Neural progenitor cell (in vitro differentiated cells): Measurements from ENCODE around the gene COL21A1. TPM values are rescaled to one million over a fixed set of nuclear protein-coding genes. Genes with fewer than 3 reads are reported as not detected.
"Not testable (repeated sequence)": the region's sequence is repeated elsewhere in the genome, so short reads cannot be mapped to it uniquely, and the experiment has no call there.

Experiments used
- DNase-seq: peaks from one replicate; pipeline ENCODE4 v3.0.0-alpha.2; 2016; ENCODE audit warnings: low spot score
- H2AFZ ChIP-seq: fragments of 200-600 bp; sonication (generic); replicated peaks from 2 replicates; pipeline ENCODE4 v1.6.1; 2016; ENCODE audit warnings: antibody characterized with exemption
- H3F3A ChIP-seq: fragments of 200-600 bp; sonication (generic); 2 replicates; pipeline ENCODE4 v1.6.1; 2016; ENCODE audit warnings: antibody characterized with exemption, low read depth
- H3K27ac ChIP-seq: fragments of 200-600 bp; sonication (generic); 2 replicates; pipeline ENCODE4 v1.5.1; 2016; ENCODE audit warnings: mild to moderate bottlenecking
- H3K27me3 ChIP-seq: fragments of 200-600 bp; sonication (generic); 2 replicates; pipeline ENCODE4 v1.6.1; 2016; ENCODE audit warnings: mild to moderate bottlenecking, moderate library complexity
- H3K36me3 ChIP-seq: fragments of 200-600 bp; sonication (generic); 2 replicates; pipeline ENCODE4 v1.5.1; 2016
- H3K4me1 ChIP-seq: fragments of 200-600 bp; sonication (generic); 2 replicates; pipeline ENCODE4 v1.6.1; 2016; ENCODE audit warnings: mixed run types
- H3K4me2 ChIP-seq: fragments of 200-600 bp; sonication (generic); 2 replicates; pipeline ENCODE4 v1.6.1; 2016
- H3K4me3 ChIP-seq: fragments of 200-600 bp; sonication (generic); 2 replicates; pipeline ENCODE4 v1.5.1; 2016
- H3K79me2 ChIP-seq: fragments of 200-600 bp; sonication (generic); 2 replicates; pipeline ENCODE4 v1.6.1; 2016; ENCODE audit warnings: low read depth
- H3K9ac ChIP-seq: fragments of 200-600 bp; sonication (generic); 2 replicates; pipeline ENCODE4 v1.6.1; 2016
- H3K9me3 ChIP-seq: fragments of 200-600 bp; sonication (generic); 2 replicates; pipeline ENCODE4 v1.5.1; 2016; ENCODE audit warnings: low read depth
- H4K20me1 ChIP-seq: fragments of 200-600 bp; sonication (generic); 2 replicates; pipeline ENCODE4 v1.6.1; 2016; ENCODE audit warnings: low read depth
- H3K27ac Mint-ChIP-seq: 3 replicates; pipeline ENCODE4 v1.8.0; 2021; ENCODE audit warnings: mixed read lengths
- H3K27me3 Mint-ChIP-seq: 2 replicates; pipeline ENCODE4 v1.8.0; 2022; ENCODE audit warnings: low read depth, mild to moderate bottlenecking, inconsistent platforms, moderate library complexity, mixed read lengths; ENCODE audit not compliant: insufficient read depth
- H3K36me3 Mint-ChIP-seq: 3 replicates; pipeline ENCODE4 v1.8.0; 2021; ENCODE audit warnings: mixed read lengths
- H3K4me1 Mint-ChIP-seq: 3 replicates; pipeline ENCODE4 v1.8.0; 2021; ENCODE audit warnings: mixed read lengths
- H3K4me3 Mint-ChIP-seq: 3 replicates; pipeline ENCODE4 v1.8.0; 2021; ENCODE audit warnings: mild to moderate bottlenecking, moderate library complexity, mixed read lengths
- H3K9me3 Mint-ChIP-seq: 3 replicates; pipeline ENCODE4 v1.8.0; 2020; ENCODE audit warnings: mixed read lengths
- CTCF ChIP-seq: fragments of 200-600 bp; sonication (generic); IDR thresholded peaks from 2 replicates; pipeline ENCODE4 v1.5.1; 2017; ENCODE audit warnings: antibody characterized with exemption, mild to moderate bottlenecking
- EZH2 ChIP-seq: fragments of 200-600 bp; sonication (generic); IDR thresholded peaks from 2 replicates; pipeline ENCODE4 v1.6.1; 2017; ENCODE audit warnings: antibody characterized with exemption, mild to moderate bottlenecking, moderate library complexity
- EZH2phosphoT487 ChIP-seq: fragments of 200-600 bp; sonication (generic); IDR thresholded peaks from 2 replicates; pipeline ENCODE4 v1.6.1; 2017; ENCODE audit warnings: antibody characterized with exemption
- total RNA-seq: library from RNA; depleted of rRNA; stranded (reverse); fragments of >200 nt; gene quantifications from 2 replicates; pipeline ENCODE4 v1.2.3, GENCODE V29; 2015; ENCODE audit warnings: low replicate concordance

COL21A1 gene
- total RNA-seq, 1 donor from 2014 or later: 0.95 TPM

GRCh38 chr6:56266011-56266410, 18.6 kb upstream of the COL21A1 start:
- peaks cover 19% of the 10 kb centered on the region for H3K9me3 Mint-ChIP-seq
- no peaks in the 10 kb centered on the region for H3K4me1 Mint-ChIP-seq
- DNase-seq: no peak
- Histone ChIP-seq H2AFZ (no peak overlapping the region), H3K36me3 (no peaks in the 10 kb centered on the region), H3K27ac (no peak overlapping the region), H3K9me3 (no peaks in the 10 kb centered on the region), H3K27me3 (no peaks in the 10 kb centered on the region), H3K4me3 (no peak overlapping the region), H4K20me1 (no peaks in the 10 kb centered on the region), H3K4me2 (no peak overlapping the region), H3F3A (no peaks in the 10 kb centered on the region), H3K79me2 (no peaks in the 10 kb centered on the region), H3K9ac (no peak overlapping the region), H3K4me1 (no peaks in the 10 kb centered on the region)
- no peak overlapping the region for H3K27ac Mint-ChIP-seq
- peaks cover 3% of the 10 kb centered on the region for H3K36me3 Mint-ChIP-seq
- no peaks in the 10 kb centered on the region for H3K27me3 Mint-ChIP-seq
- TF ChIP-seq CTCF: no peak
- TF ChIP-seq EZH2: no peak
- no peak overlapping the region for H3K4me3 Mint-ChIP-seq

- Histone ChIP-seq H3K4me1 (no peaks in the 10 kb centered on the region), H3K79me2 (no peaks in the 10 kb centered on the region), H3K36me3 (no peaks in the 10 kb centered on the region), H3K4me2 (no peak overlapping the region), H3K27ac (no peak overlapping the region), H3K27me3 (no peaks in the 10 kb centered on the region), H4K20me1 (no peaks in the 10 kb centered on the region), H3K4me3 (no peak overlapping the region), H3K9ac (no peak overlapping the region), H3F3A (no peaks in the 10 kb centered on the region), H2AFZ (no peak overlapping the region), H3K9me3 (no peaks in the 10 kb centered on the region)
- Mint-ChIP-seq H3K36me3 (no peaks in the 10 kb centered on the region), H3K27ac (no peak overlapping the region), H3K9me3 (peaks cover under 1% of the 10 kb centered on the region), H3K4me1 (peaks cover 8% of the 10 kb centered on the region), H3K4me3 (no peak overlapping the region), H3K27me3 (no peaks in the 10 kb centered on the region)
- TF ChIP-seq EZH2 (no peak), CTCF (no peak), EZH2phosphoT487 (no peak)
- no peak for DNase-seq
These were observed 16.4 kb upstream of the COL21A1 start for GRCh38 chr6:56263596-56264315.

GRCh38 chr6:56260593-56260992, 13.2 kb upstream of the COL21A1 start:
- not testable (repeated sequence) for H3K27ac ChIP-seq, H4K20me1 ChIP-seq, H3K27me3 Mint-ChIP-seq, H3K9ac ChIP-seq, H3K36me3 Mint-ChIP-seq, H3K36me3 ChIP-seq, DNase-seq, H3K4me3 ChIP-seq, H3K4me1 Mint-ChIP-seq, H3K4me3 Mint-ChIP-seq, H3K4me2 ChIP-seq, H3F3A ChIP-seq, H2AFZ ChIP-seq, H3K27me3 ChIP-seq, H3K4me1 ChIP-seq, H3K9me3 Mint-ChIP-seq, H3K9me3 ChIP-seq, H3K27ac Mint-ChIP-seq, H3K79me2 ChIP-seq

- Mint-ChIP-seq H3K9me3 (no peaks in the 10 kb centered on the region), H3K4me3 (no peak overlapping the region), H3K27ac (no peak overlapping the region), H3K36me3 (no peaks in the 10 kb centered on the region), H3K4me1 (peaks cover 8% of the 10 kb centered on the region), H3K27me3 (no peaks in the 10 kb centered on the region)
- H3K9ac ChIP-seq: no peak overlapping the region
- no peak overlapping the region for H3K4me2 ChIP-seq
- H2AFZ ChIP-seq: no peak overlapping the region
- H3F3A ChIP-seq: no peaks in the 10 kb centered on the region
- TF ChIP-seq EZH2phosphoT487 (no peak), CTCF (no peak), EZH2 (no peak)
- H3K9me3 ChIP-seq: no peaks in the 10 kb centered on the region
- no peaks in the 10 kb centered on the region for H4K20me1 ChIP-seq
- no peak overlapping the region for H3K4me3 ChIP-seq
- H3K36me3 ChIP-seq: no peaks in the 10 kb centered on the region
- H3K27me3 ChIP-seq: no peaks in the 10 kb centered on the region
- DNase-seq: no peak
- no peaks in the 10 kb centered on the region for H3K4me1 ChIP-seq
- no peaks in the 10 kb centered on the region for H3K79me2 ChIP-seq
- no peak overlapping the region for H3K27ac ChIP-seq
These were observed 12.1 kb upstream of the COL21A1 start for GRCh38 chr6:56259234-56260077.
